ENCODE results near the gene FERMT3.

The FERMT3 gene

DNA sequence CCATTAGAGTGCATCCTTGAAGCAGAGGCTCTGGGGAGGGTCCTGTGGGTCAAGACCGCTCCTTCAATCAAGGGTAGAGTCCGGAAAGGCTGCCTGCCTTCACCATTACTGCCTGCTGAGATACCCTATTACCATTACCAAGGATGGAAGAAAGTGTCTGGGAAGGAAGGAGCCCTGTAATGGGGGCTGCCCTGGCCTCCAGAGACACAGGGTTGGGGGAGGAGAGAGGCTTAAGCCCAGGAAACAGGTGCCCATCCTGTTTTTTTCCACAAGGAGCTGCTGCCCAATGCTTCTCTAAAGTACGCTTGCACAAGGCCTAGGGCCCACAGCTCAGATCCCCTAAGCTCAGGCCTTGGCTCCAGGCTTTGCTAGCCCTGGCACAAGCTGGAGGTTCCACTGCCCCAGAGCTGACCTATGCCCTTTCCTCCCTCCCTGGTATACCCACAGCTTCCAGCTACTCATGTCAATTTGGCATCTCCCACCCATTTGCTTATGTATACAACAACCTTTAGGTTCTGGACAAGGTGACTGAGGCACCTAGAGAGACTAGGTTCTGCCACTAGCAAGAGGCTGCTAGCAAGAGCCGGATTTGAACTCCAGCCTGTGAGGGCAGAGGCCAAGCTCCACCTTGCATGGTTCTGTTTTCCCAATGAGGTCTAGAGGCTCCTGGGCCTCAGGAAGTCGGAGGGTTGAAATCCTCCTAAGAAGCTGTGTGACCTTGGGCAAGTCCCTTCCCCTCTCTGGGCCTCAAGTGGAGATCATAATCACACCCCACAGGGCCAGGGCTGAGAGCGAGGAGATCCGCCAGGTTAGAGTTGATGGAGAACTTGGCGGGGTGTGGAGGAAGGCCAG is 43.3 kb downstream of the FERMT3 start:
- no peak for DNase-seq (ENCODE audit: low read depth in 2 of 2)

DNA sequence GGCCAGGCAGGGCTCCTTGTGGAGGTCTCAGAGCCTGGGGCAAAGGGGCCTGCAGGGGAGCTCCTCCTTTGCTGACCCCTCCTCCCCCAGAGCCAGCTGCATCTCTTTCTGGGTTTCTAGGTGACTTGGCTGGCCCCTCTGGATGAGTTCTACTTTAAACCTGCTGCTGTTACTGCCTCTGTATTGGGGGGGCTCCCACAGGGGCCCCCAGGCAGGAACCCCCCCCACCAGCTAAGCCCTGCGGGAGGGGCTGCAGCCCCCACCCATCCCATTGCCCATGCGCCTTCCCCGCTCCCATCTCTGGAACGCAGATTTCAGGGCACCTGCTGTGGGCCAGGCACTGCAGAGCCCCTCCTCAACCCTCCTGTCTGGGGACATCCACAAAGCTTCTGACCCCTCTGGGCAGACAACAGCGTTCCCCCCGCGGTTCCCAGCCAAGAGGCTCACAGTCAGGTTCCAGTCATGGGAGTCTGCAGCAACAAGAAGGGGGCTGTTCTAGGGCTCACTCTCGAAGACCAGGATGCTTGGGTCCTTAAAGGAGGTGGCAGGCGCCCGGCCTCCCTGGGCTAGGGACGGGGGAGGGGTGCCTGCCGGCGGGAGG is 44.0 kb downstream of the FERMT3 start:
- no peak for DNase-seq (ENCODE audit: low read depth in 2 of 2)

GRCh38 chr11:64251016-64251752 is 44.7 kb downstream of the FERMT3 start, which contains the start of gene PLCB3:
Gene PLCB3 (plus strand): TSS chr11:64251530. CDS start chr11:64251650, 120 bp downstream.
- peak in 1 of 2 experiments; percentile 40 for DNase-seq (ENCODE audit: low read depth in 2 of 2)

GRCh38 chr11:64251753-64252002 is 45.2 kb downstream of the FERMT3 start:
- no peak for DNase-seq (ENCODE audit: low read depth in 2 of 2)

DNA sequence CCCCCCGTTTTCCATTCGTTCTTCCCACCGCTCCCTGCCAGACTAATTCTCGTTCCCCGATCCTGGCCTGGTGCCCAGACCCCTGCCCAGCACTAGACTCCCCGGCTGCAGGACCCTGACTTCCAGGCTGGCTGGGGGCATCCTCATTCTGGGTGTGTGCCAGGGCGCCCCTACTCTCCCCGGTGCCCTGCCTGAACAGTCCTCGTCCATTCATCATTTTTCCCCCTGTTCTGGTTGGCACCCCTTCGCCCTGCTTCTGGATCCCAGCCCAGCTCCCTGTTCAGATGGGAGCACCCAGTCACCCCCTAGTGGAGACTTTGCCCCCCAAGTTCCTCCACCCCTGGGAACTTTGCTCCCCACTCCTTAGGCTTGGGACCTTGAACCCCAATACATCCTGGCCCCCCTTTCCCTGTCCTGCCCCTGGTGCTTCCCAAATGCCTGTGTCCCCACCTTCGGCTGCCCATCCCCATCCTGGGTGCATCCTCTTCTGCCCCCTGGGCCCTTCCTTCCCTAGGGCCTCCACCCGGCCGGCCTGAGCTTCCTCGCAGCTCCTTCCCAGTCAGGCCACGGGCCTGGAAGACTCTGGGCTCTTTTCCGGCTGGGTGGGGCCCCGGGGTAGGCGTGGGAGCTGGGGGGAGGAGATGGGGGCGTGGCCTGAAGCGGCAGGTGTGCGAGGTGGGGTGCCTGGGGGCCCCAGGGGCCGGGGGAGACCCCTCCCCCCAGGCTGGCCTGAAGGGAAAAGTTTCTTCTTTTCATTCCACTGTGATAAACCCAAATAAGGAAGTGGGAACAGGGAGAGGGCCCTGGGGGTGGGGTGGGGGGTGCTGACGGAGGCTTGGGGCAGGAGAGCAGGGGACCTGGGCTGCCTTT is 45.7 kb downstream of the FERMT3 start:
- DNase-seq (ENCODE audit: low read depth in 2 of 2), result no peak

- no peak for DNase-seq (ENCODE audit: low read depth in 2 of 2)
Observed at GRCh38 chr11:64253043-64253442, 46.5 kb downstream of the FERMT3 start.

GRCh38 chr11:64253481-64253880 is 47.0 kb downstream of the FERMT3 start:
- no peak for DNase-seq (ENCODE audit: low read depth in 2 of 2)

DNA sequence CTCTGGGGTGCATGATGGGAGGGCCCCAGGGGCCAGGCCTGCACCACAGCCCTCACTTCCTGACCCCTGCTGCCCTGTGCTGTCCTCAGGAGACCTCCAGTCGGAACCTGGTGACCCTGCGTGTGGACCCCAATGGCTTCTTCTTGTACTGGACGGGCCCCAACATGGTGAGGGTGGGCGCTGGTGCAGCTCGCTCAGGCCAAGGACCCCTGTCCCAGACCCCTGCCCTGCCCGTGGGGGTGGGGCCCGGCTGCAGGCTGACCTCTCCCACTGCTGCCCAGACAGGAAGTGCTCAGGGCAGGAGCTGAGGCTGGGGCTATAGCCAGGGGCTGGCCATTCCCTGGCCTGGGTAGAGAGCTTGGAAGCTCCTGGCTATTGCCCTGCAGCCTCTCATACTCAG is 47.8 kb downstream of the FERMT3 start:
- DNase-seq (ENCODE audit: low read depth in 2 of 2), result no peak

- no peak for DNase-seq (ENCODE audit: low read depth in 2 of 2)
Observed at GRCh38 chr11:64255135-64256128, 48.9 kb downstream of the FERMT3 start.

DNA sequence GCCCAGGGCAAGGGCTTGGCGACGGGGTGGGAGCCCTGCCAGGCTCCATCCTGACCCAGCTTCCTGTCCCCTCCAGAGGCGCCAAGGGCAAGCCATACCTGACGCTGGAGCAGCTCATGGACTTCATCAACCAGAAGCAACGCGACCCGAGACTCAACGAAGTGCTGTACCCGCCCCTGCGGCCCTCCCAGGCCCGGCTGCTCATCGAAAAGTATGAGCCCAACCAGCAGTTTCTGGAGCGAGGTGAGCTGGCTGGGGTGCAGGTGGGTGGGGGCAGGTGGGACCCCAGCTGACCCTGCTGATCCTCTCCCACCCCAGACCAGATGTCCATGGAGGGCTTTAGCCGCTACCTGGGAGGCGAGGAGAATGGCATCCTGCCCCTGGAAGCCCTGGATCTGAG is 49.8 kb downstream of the FERMT3 start:
- no peak for DNase-seq (ENCODE audit: low read depth in 2 of 2)

DNA sequence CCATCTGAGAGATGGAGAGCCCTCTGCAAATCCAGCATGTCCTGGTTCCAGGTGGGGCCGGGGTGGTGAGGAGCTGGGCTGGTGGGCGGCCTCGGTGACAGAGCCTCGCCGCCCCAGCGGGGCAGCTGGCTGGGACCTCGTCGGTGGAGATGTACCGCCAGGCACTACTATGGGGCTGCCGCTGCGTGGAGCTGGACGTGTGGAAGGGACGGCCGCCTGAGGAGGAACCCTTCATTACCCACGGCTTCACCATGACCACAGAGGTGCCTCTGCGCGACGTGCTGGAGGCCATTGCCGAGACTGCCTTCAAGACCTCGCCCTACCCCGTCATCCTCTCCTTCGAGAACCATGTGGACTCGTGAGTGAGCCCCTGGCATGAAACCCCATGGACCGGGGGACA is 51.8 kb downstream of the FERMT3 start:
- no peak for DNase-seq (ENCODE audit: low read depth in 2 of 2)

GRCh38 chr11:64258946-64259532 is 52.5 kb downstream of the FERMT3 start:
- no peak for DNase-seq (ENCODE audit: low read depth in 2 of 2)

- DNase-seq (ENCODE audit: low read depth in 2 of 2), result no peak
Observed at GRCh38 chr11:64259533-64260067, 53.1 kb downstream of the FERMT3 start.

GRCh38 chr11:64260147-64260708 is 53.7 kb downstream of the FERMT3 start:
- DNase-seq (ENCODE audit: low read depth in 2 of 2), result no peak

- no peak for DNase-seq (ENCODE audit: low read depth in 2 of 2)
Observed at GRCh38 chr11:64261556-64262080, 55.1 kb downstream of the FERMT3 start.

- DNase-seq (ENCODE audit: low read depth in 2 of 2), result no peak
Observed at GRCh38 chr11:64262271-64263002, 55.9 kb downstream of the FERMT3 start.

DNA sequence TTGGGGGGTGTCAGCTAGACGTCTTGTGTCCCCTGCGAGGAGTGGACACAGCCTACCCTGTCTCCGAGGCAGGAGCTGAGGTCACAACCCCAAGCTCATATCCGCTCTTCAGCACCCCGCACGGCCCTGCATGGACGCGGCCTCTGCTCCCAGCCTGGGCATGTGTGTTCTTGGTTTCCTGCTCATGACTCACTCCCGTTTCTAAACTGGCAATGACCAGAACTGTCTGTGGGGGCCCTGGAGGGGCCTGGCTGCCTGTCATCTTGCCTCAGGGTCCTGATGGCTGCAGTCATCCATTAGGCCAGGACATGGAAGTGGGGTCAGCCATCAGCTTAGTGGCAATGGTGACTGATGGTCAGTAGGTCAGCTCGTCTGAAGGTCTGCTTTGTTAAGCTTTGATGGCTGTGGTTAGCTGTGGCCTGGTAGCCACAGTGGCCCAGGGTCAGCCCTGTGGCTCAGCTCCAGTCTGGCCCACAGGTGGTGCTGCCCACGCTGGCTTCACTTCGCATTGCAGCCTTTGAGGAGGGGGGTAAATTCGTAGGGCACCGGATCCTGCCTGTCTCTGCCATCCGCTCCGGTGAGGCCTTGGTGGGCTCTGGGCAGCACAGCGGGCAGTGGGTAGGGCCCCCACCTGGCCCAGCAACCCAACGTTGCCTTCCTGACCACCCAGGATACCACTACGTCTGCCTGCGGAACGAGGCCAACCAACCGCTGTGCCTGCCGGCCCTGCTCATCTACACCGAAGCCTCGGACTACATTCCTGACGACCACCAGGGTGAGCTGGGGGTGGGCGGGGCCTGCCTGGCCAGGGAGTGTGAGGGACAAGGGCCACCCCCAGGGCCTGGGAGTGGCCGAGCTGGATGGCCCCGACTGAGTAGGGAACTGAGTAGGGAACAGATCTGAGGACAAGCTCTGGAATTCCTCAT is 56.8 kb downstream of the FERMT3 start:
- no peak for DNase-seq (ENCODE audit: low read depth in 2 of 2)

GRCh38 chr11:64263947-64264317 is 57.4 kb downstream of the FERMT3 start:
- DNase-seq (ENCODE audit: low read depth in 2 of 2), result no peak

Data from stimulated activated CD4-positive, alpha-beta T cell treated with anti-CD3 and anti-CD28 coated beads, Interleukin-12 subunit alpha, Interleukin-12 subunit beta, amount 100 ng/mL, for 24 hours (primary cell).